ENCODE data around the gene CACNA1C.

Gene CACNA1C

GRCh38 chr12:2435511-2435910, 382.7 kb downstream of the CACNA1C start:
- no peak for DNase-seq

- DNase-seq = no peak
Measured at GRCh38 chr12:2439332-2440100, 386.7 kb downstream of the CACNA1C start.

- DNase-seq = no peak
Measured at GRCh38 chr12:2443776-2444175, 391.0 kb downstream of the CACNA1C start.

- DNase-seq = no peak
Measured at GRCh38 chr12:2445968-2446367, 393.2 kb downstream of the CACNA1C start.

- no peak for DNase-seq
Measured at GRCh38 chr12:2447861-2448260, 395.1 kb downstream of the CACNA1C start.

DNA sequence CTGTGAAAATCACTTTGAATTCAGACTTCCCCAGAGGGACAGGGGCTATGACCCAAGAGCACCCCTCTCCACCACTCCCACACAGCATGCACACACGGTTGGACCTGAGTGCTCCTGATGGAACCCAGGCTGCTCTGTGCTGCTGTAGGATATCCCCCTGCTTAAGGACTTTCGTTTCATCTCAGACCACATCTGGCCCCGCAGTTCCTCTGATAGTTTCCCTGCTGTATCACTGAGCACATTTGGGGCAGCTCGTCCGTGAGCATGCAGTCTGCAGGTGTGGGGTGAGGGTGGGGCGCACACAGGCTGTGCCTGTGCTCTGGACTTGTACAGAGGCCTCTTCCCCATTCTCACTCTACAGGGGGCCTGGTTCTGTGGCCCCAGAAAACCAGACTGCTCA, 396.8 kb downstream of the CACNA1C start:
- DNase-seq = no peak

GRCh38 chr12:2450553-2450952, 397.8 kb downstream of the CACNA1C start:
- DNase-seq = no peak

GRCh38 chr12:2451025-2451424, 398.2 kb downstream of the CACNA1C start:
- DNase-seq = no peak

DNA sequence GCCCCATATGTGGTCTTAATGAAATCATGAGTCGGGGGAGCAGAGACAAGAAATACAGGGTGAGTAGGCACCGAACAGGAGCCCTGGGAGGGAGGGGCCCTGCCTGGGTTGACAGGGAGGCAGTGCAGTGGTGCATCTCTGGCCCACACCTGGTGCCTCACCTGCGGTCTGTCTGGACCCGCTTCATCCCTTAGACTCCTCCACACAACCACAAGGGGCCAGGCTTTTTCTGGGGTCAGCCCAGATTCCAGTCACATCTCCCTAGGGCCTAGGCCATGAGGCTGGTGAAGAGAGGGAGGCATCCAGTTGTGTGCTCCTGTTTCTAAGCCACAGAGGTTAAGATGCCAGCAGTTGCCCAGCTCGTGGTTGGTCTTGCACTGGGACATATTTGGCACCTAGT, 398.7 kb downstream of the CACNA1C start:
- DNase-seq = no peak

GRCh38 chr12:2453076-2453760, 400.4 kb downstream of the CACNA1C start:
- no peak for DNase-seq

DNA sequence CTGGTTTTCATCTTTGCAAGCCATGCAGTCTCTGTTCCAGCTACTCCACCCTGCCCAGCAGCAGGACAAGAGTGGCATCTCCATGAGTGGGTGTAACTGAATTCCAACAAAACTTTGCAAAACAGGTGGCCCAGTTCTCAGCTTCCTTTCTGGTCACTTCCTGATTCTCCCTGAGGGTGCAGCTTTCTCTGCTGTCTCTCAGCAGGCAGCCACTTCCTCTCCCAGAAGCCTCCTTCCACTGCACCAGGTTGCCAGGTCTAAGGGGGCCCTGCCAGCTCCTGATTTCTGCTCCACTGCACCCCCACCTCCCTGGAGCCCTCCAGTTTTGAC, 400.9 kb downstream of the CACNA1C start:
- DNase-seq = no peak

DNA sequence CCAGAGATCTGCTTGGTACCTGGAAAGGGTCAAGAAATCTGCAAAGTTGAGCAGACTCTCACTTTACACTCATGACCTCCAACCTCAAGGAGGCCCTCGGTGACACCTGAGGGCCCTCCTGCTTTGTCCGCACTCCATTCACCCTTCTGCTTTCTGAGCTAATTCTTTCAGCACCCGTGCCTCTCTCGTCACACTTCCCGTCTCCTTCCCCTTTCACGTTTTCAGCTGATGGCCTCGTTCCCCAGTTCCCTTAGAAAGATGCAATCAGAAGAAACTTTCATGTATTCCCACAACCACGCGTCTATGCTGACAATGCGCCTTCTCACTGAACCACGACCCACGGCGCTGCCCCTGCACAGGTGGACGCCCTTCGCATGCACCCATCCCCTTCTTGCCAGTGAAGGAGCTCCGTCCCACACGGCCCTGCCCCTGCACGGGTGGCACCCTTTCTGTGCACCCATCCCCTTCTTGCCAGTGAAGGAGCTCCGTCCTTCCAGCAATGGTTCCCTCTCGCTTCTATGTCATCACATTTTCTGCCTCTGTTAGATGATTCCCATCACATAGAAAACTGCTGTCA, 401.9 kb downstream of the CACNA1C start:
- no peak for DNase-seq

- no peak for DNase-seq
Measured at GRCh38 chr12:2455410-2455809, 402.6 kb downstream of the CACNA1C start.

DNA sequence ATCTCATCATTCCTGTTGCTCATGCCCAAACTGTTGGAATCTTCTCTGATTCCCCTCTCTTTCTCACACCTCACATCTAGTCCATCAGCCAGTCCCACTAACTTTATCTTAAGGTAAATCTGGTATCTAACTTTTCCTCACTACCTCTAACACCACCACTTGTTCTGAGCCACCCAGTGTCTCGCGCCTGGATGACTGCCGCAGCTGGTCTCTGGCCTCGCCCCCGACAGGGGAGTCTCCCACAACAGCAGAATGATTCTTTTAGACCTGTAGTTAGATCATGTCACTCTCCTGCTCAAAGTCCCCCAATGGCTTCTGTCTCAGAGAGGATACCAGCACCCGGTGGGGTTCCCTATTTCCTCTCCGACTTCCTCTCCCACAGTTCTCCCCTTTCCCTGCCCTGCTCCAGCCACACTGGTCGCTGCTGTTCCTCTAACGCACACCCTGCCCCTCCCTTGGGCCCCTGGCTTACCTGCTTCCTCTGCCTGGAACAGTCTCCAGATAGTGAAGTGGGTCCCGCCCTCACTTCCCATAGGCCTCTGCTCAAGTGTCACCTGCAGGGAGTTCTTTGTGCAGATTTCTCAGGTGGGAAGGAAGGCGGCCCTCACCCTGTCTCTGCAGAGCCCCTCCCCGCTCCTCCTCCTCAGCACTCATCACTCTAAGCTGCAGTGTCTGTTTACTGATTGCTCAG, 403.5 kb downstream of the CACNA1C start:
- no peak for DNase-seq

DNA sequence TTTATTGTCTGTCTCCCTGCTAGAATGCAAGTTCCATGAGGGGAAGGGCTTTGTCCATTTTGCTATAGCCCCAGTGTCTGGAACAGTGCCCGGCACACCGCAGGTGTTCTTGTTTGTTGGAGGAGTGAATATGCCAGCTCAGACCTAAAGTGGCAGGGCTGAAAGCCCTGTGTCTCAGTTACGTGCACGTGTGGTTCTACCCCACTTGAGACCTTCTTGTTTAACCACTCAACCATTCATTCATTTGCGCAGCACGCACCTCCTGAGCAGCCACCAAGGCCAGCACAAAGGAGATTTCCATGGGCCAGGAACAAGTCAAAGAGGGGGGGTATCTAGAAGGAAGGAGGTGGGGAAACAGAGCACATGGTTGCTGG, 404.0 kb downstream of the CACNA1C start:
- DNase-seq = no peak

- DNase-seq = no peak
Measured at GRCh38 chr12:2457215-2457932, 404.6 kb downstream of the CACNA1C start.

DNA sequence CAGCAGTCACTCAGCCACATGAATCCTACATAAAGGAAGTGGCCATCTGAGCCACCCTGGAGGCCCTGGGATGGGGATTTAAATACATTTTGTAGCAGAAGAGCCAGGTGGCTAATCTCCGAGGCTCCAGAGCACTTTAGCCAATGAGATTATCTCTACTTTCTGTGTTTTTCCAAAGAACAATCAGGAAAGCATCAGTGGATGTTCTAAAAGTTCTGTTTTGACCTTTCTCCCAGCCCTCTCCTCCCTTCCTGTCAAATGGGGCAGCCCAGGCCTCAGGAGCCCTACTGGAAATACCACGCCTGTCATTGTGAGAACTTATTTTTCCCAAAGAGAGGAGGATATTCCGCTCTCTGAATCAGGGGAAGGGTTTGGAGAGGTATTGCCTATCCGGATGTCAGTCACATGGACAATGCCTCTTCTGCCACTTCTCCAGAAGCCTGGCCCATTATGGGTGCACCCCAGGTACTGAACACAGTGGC, 405.2 kb downstream of the CACNA1C start:
- DNase-seq = no peak

DNA sequence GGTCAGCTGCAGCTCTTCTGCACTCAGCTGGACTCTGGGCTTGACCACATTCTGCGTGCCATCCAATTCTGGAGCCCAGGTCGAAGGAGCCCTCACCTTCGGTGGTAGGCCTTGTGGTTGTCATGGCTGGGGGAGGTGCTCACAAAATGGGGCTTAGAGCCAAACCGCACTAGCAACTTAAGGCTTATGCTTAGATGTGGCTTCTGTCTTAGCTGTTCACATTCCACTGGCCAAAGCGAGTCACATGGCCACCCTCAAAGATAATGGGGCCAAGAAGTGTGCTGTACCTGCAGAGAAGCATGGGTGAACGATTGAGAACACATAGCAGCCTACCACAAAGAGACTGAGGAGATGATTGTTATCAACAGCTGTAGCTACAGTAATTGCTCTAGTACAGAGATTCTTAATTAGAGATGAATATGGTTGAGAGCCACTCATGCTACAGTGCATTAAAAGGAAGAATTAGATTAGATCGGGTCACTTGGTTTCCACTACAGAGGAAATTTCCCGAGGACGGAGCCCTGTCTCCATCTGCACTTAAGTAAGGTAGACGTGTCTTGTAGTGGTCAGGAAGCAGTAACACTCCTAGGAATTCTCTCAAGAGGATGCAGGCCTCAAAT, 407.4 kb downstream of the CACNA1C start:
- no peak for DNase-seq

GRCh38 chr12:2461046-2461445, 408.3 kb downstream of the CACNA1C start:
- no peak for DNase-seq

DNA sequence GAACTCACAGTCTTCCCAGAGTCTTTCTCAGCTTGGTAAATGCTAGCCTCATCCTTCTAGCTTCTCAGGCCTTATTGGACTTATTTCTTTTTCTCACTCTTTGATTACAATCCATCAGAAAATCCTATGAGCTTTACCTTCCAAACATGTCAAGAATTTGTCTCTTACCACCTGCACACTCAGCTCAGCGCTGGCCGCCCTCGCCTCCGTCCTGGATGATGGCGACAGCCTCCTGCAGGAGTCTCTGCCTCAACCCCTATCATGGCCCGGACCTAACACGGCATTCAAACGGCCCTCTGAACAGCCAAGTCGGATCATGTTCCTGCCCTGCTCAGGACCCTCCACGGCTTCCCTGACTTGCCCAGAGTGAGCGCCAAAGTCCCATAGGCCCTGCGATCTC, 408.9 kb downstream of the CACNA1C start:
- DNase-seq = no peak

DNA sequence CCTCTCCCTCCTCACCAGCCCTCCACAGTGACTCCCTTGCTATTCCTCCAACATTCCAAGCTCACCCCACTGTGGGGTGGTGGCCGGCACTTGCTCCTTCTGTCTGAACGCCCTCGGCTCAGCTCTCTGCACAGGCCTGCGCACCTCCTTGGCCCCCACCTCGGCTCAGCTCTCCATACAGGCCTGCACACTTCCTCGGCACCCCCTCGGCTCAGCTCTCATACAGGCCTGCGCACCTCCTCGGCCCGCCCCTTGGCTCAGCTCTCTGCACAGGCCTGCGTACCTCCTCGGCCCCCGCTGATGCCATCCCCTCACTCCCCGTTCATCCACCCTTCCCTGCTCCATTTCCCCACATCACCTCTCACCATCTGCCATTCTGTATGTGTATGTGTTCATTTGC, 409.3 kb downstream of the CACNA1C start:
- DNase-seq = no peak

DNA sequence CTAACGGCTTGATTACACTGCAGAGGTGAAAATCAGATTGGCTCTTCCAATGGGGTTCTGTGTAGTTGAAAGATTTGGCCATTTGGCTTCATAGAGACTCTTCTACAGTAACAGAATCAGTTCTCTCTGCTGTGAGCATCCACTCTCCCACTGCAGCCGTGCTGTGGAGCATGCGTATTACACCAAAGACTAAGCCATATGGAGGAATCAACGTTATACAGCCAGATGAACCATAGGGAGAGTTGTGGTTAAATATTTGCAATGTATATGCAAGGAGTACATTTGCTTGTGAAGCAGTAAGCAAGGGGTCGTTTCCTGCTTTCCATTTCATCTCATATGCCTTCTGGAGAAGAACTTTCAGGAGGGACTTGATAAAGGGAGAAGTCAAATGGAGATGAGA, 410.9 kb downstream of the CACNA1C start:
- no peak for DNase-seq

DNA sequence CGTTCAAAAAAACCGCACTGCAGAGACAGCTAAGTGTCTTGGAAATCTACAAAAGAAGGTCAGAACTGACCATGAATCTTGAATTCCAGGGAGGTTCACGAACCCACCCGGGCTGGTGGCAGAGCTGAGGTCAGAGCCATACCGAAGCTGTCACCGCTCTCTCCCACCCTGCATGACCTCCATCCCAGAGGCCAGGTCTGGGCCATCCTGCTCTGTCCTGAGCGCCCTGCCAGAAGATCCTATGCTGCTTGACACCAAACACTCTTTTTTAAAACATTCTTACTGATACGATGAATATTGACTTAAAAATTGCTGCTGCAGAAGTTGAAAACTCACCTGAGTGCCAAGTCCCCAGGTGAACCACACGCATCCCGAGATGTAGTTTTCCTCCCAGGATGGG, 412.9 kb downstream of the CACNA1C start:
- DNase-seq = no peak

All from stimulated activated CD4-positive, alpha-beta T cell treated with anti-CD3 and anti-CD28 coated beads, Interleukin-4, amount 100 ng/mL, for 4 hours (primary cell).